Osteoblast (primary cell): ENCODE data around the gene MCRS1. TPM values are rescaled to one million over a fixed set of nuclear protein-coding genes. Genes with fewer than 3 reads are reported as not detected.
"Not testable (repeated sequence)": the region's sequence is repeated elsewhere in the genome, so short reads cannot be mapped to it uniquely, and the experiment has no call there.

Experiments used
- DNase-seq: peaks from one replicate; pipeline ENCODE4 v3.0.0; 2011; ENCODE audit warnings: low spot score, mixed read lengths; ENCODE audit not compliant: insufficient read length; ENCODE audit errors: missing footprints
- H2AFZ ChIP-seq: 2 replicates; pipeline ENCODE4 v1.6.0; 2011; ENCODE audit warnings: mild to moderate bottlenecking, low read length
- H3K27ac ChIP-seq: 2 replicates; pipeline ENCODE4 v1.5.1; 2011; ENCODE audit warnings: mild to moderate bottlenecking, low read depth, low read length, moderate library complexity
- H3K27me3 ChIP-seq: 2 replicates; pipeline ENCODE4 v1.6.0; 2012; ENCODE audit warnings: mild to moderate bottlenecking, control low read depth, inconsistent platforms, low read length, moderate library complexity; ENCODE audit not compliant: insufficient read depth
- H3K36me3 ChIP-seq: 2 replicates; pipeline ENCODE4 v1.5.1; 2011; ENCODE audit warnings: mild to moderate bottlenecking, low read length, control low read depth, moderate library complexity; ENCODE audit not compliant: insufficient read depth
- H3K4me1 ChIP-seq: 2 replicates; pipeline ENCODE4 v1.5.1; 2011; ENCODE audit warnings: mild to moderate bottlenecking, low read length, control low read depth, moderate library complexity; ENCODE audit not compliant: insufficient read depth
- H3K4me2 ChIP-seq: 2 replicates; pipeline ENCODE4 v1.6.0; 2011; ENCODE audit warnings: mild to moderate bottlenecking, low read length; ENCODE audit not compliant: insufficient read depth
- H3K4me3 ChIP-seq: fragments of 200-600 bp; sonication (generic); 3 replicates; pipeline ENCODE4 v1.5.1; 2012; ENCODE audit warnings: mild to moderate bottlenecking, low read length, inconsistent platforms; ENCODE audit not compliant: insufficient read depth
- H3K79me2 ChIP-seq: 2 replicates; pipeline ENCODE4 v1.6.0; 2012; ENCODE audit warnings: mild to moderate bottlenecking, low read length, control low read depth, inconsistent platforms; ENCODE audit not compliant: insufficient read depth
- H3K9me3 ChIP-seq: 2 replicates; pipeline ENCODE4 v1.5.1; 2011; ENCODE audit warnings: low read depth, low read length, control low read depth
- H4K20me1 ChIP-seq: 2 replicates; pipeline ENCODE4 v1.6.0; 2012; ENCODE audit warnings: mild to moderate bottlenecking, low read length, control low read depth; ENCODE audit not compliant: insufficient read depth
- total RNA-seq: library from RNA; depleted of rRNA; stranded (reverse); fragments of >200 nt; gene quantifications from 2 replicates; pipeline ENCODE4 v1.2.3, GENCODE V29; 2012
- TF ChIP-seq, protein P1 (sequence below): IDR thresholded peaks from 2 replicates; pipeline ENCODE4 v1.5.1; 2011; ENCODE audit warnings: mild to moderate bottlenecking, low read depth, low read length, moderate library complexity; ENCODE audit errors: extremely low read depth

MCRS1 gene
- total RNA-seq, 1 donor: 56.5 TPM

DNA sequence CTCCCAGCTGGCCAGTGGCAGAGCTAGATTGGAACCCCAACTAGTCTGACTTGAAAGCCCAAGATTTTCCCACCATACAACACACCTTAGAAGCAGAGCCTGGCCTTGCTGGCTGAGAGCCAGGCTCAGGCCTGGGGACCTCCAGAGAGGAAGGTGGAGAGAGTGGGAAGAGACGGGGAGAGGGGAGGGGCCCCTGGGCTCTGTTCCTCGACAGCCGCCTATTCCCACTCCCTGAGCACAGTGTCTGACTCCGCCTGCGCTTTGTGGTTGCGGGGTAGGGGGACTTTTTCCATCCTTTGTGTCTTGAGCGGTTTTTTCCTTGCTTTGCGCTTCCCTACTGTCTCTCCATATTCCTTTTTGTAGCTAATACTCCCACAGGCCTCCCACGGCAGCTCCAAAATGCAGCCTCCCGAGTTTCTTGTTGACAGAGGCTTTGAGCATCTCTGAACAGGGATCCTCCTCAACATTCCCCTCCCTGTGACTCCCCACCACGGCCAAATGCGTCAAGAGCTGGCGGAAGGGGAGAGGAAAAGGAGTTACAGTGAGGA lies 33.1 kb downstream of the MCRS1 start:
- no peak overlapping the region for H3K4me2 ChIP-seq
- peaks cover 32% of the 10 kb centered on the region for H3K27me3 ChIP-seq
- H3K4me1 ChIP-seq: peaks cover 12% of the 10 kb centered on the region
- no peak overlapping the region for H3K4me3 ChIP-seq
- H3K79me2 ChIP-seq: no peaks in the 10 kb centered on the region
- H4K20me1 ChIP-seq: peaks cover 3% of the 10 kb centered on the region
- no peaks in the 10 kb centered on the region for H3K9me3 ChIP-seq
- no peak overlapping the region for H3K27ac ChIP-seq
- peak; percentile 45 for DNase-seq
- H3K36me3 ChIP-seq: no peaks in the 10 kb centered on the region
- no peak overlapping the region for H2AFZ ChIP-seq
- TF ChIP-seq, protein P1, sequence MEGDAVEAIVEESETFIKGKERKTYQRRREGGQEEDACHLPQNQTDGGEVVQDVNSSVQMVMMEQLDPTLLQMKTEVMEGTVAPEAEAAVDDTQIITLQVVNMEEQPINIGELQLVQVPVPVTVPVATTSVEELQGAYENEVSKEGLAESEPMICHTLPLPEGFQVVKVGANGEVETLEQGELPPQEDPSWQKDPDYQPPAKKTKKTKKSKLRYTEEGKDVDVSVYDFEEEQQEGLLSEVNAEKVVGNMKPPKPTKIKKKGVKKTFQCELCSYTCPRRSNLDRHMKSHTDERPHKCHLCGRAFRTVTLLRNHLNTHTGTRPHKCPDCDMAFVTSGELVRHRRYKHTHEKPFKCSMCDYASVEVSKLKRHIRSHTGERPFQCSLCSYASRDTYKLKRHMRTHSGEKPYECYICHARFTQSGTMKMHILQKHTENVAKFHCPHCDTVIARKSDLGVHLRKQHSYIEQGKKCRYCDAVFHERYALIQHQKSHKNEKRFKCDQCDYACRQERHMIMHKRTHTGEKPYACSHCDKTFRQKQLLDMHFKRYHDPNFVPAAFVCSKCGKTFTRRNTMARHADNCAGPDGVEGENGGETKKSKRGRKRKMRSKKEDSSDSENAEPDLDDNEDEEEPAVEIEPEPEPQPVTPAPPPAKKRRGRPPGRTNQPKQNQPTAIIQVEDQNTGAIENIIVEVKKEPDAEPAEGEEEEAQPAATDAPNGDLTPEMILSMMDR: no peak

DNA sequence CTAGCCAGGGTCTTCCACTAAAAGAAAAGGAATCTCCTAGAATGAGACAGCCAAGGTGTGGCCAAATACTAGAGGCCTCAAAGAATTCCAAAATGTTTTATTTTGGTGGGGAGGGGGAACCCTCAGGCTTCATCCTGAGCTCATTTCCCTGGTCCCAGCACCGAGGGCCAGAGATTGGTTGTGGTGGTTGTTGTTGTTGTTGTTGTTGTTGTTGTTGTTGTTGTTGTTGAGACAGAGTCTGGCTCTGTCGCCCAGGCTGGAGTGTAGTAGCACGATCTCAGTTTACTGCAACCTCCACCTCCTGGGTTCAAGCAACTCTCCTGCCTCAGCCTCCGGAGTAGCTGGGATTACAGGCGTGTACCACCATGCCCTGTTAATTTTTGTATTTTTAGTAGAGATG lies 33.8 kb downstream of the MCRS1 start:
- not testable (repeated sequence) for H3K36me3 ChIP-seq, H3K4me2 ChIP-seq, H4K20me1 ChIP-seq, H2AFZ ChIP-seq, H3K27ac ChIP-seq, H3K9me3 ChIP-seq, H3K4me3 ChIP-seq, DNase-seq, H3K79me2 ChIP-seq
- peaks cover 12% of the 10 kb centered on the region for H3K4me1 ChIP-seq
- peaks cover 25% of the 10 kb centered on the region for H3K27me3 ChIP-seq

DNA sequence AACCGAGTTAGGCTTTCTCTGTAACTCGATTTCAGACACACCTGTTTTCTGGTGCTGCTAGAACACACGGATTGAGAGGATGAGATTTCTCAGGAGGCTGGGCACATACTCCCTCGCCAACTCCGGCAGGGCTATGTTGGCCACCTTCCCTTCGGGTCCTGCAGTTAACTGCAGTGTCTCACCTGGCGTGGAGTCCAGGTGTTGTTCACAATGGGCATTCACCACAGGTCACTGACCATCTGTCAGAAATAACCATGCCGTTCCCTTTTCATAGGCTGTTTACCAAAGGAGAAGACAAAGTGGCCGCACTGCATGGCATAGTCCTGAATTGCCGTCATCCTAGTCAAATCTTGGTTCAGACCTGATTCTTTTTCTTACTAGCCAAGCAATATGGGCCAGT lies 34.6 kb downstream of the MCRS1 start:
- Histone ChIP-seq H3K4me3 (no peak overlapping the region), H4K20me1 (peaks cover 3% of the 10 kb centered on the region), H3K79me2 (no peaks in the 10 kb centered on the region), H2AFZ (no peak overlapping the region), H3K9me3 (no peaks in the 10 kb centered on the region), H3K36me3 (no peaks in the 10 kb centered on the region), H3K4me1 (peaks cover 12% of the 10 kb centered on the region), H3K27ac (no peak overlapping the region), H3K4me2 (no peak overlapping the region), H3K27me3 (peaks cover 22% of the 10 kb centered on the region)
- TF ChIP-seq, protein P1: no peak
- no peak for DNase-seq

DNA sequence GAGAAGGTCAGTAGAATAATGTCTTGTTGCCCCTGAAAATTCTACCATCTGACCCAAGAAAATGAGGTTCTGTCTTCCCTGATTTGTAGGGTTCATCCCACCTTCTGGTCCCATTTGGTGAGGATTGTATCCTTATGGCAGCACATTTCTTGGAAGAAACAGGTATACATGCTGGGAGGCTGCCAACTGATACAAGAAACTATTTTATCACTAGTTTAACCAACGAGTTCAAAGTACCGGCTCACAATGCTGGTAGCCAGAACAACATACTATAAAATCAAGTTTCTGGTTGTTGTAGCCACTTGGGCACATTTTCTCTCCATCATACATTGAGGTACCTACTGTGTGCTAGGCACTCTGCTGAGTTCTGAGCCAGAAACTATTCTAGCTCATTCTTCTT lies 36.2 kb downstream of the MCRS1 start:
- TF ChIP-seq, protein P1: no peak
- H4K20me1 ChIP-seq: peaks cover 3% of the 10 kb centered on the region
- no peak overlapping the region for H3K27ac ChIP-seq
- H3K9me3 ChIP-seq: no peaks in the 10 kb centered on the region
- DNase-seq: no peak
- peaks cover 3% of the 10 kb centered on the region for H3K36me3 ChIP-seq
- no peak overlapping the region for H2AFZ ChIP-seq
- peaks cover 6% of the 10 kb centered on the region for H3K27me3 ChIP-seq
- no peak overlapping the region for H3K4me3 ChIP-seq
- peaks cover 5% of the 10 kb centered on the region for H3K4me1 ChIP-seq
- no peak overlapping the region for H3K4me2 ChIP-seq
- no peaks in the 10 kb centered on the region for H3K79me2 ChIP-seq
